Suppressor macrophage treated with lipopolysaccharide for 1 hour (primary cell): ENCODE measurements around the gene TINAGL1.

ENCODE experiments used
- DNase-seq, 3 donors: peaks; one replicate each; pipeline ENCODE4 v3.0.0-alpha.2; 2020 to 2022

TINAGL1 gene

DNA sequence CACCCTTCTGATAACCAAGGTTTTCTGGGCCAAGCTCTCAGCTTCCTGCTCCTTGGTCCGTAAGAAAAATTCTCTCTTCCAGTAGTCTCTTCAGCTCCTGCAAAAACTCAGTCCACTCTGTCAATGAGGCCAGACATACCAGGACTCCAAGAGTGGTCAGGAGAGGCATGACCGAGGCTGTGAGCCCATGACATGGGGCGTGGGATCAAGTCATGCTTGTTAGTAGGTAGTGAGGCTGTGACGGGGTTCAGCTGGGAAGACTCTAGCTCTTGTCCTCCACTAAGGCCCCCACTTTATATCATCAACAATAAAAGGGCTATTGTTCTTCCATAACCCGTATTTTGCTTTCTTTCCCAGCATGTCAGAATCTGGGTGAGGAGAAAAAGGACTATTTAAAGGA is 31.0 kb downstream of the TINAGL1 start:
- no peak for DNase-seq

DNA sequence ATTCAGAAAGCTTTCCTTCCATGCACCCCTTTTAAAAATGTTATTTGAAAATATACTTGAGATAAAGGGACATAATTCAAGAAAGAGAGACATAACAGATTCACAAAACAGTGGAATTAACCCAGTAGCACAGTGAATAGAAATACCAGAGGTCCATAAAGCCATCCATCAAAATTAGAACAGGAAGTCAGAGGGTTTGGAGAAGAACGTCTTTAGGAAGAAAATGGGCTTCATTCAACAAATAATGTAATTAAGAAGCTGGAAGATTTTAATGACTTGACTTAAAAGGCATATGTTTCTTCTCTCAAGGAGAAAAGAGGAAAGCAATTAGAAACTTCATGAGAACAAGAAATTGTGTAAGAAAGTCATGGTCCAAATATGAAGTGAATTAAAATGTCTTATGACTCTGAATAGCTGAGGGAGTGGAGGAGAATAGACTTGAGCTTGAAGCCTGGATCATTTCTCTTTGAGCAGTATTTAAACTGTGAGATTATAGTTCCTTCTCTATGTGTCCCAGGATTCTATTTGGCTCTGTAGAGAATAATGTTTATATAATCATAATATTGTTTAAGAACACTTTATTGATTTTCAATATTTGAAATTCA is 33.3 kb downstream of the TINAGL1 start:
- peak in 2 of 3 donors; percentile 20 to 32 for DNase-seq

DNA sequence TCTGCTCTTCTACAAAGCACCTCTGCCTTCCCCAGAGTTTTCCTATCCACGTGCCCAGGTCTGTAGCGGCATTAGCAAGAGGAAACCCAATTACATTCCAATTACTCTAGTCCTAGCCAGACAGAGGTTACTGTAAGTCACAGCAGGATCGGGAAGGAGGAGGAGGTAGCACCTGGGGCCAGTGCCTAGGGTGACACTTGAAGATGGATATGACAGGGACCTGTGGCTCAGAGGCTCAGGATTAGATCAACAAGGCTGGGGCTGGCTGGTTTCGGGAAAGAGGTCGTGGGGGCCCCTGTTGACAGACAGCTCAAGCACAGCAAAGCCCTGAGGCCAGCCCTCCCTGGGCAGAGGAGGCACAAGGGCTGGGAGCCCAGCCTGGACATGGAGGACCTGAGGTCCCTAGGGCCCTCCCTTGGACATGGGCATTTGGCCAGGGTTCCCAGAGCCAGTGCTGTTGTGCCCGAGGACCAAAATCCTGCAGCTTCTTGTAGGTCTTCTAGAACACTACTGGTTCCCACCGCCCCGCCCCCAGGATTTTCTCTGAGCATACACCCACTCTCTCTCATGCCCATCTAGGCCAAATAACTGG is 38.2 kb downstream of the TINAGL1 start:
- no peak for DNase-seq

- no peak for DNase-seq
These were observed 39.1 kb downstream of the TINAGL1 start for GRCh38 chr1:31615414-31615813.

- DNase-seq, result no peak
These were observed 39.6 kb downstream of the TINAGL1 start for GRCh38 chr1:31615939-31616338.

- DNase-seq, result no peak
These were observed 41.1 kb downstream of the TINAGL1 start, which contains the start of gene HCRTR1 for GRCh38 chr1:31617218-31617915. HCRTR1 (plus strand) TSS chr1:31617689; CDS start chr1:31619193, 1,504 bp downstream.

- peak; percentile 40 to 80 (median 65) for DNase-seq
These were observed 41.8 kb downstream of the TINAGL1 start for GRCh38 chr1:31617916-31618746.

GRCh38 chr1:31618916-31619846 is 42.9 kb downstream of the TINAGL1 start:
- DNase-seq, result no peak

- DNase-seq, result no peak
These were observed 44.5 kb downstream of the TINAGL1 start for GRCh38 chr1:31620631-31621497.

DNA sequence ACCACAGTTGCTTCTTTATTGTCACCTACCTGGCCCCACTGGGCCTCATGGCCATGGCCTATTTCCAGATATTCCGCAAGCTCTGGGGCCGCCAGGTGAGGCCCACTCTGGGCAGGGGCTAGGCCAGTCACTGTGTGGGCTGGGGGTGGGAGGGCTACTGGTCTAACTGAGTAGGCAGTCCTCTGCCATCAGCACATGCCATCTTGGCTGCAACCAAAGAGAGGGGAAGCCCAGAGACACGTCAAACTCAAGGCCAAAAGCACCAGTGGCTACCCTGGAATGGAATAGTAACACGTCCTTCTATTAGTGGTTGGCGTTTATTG is 45.1 kb downstream of the TINAGL1 start:
- DNase-seq, result no peak

GRCh38 chr1:31621847-31622730 is 45.8 kb downstream of the TINAGL1 start:
- DNase-seq, result no peak

DNA sequence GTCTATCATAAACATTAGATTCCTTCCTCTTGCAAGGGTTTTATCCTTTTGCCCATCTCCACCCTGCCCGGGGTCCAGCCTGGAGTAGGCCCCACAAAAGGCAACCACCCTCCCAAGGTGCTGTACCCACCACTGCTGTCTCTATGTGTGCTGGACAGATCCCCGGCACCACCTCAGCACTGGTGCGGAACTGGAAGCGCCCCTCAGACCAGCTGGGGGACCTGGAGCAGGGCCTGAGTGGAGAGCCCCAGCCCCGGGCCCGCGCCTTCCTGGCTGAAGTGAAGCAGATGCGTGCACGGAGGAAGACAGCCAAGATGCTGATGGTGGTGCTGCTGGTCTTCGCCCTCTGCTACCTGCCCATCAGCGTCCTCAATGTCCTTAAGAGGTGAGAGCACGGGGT is 47.0 kb downstream of the TINAGL1 start:
- no peak for DNase-seq

DNA sequence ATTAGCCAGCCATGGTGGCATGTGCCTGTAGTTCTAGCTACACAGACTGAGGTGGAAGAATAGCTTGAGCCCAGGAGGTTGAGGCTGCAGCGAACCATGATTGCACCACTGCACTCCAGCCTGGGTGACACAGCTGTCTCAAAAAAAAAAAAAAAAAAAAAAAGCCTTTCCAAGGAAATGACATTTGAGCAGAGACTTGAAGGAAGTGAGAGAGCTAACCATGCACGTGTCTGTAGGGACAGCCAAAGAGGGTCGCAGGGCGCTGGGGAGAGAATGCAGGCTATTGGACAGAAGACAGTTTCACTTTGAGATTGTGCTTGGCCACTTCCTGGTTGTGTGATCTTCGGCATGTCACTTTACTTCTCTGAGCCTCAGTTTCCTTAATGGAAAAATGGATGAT is 48.0 kb downstream of the TINAGL1 start:
- peak; percentile 31 to 55 (median 35) for DNase-seq

DNA sequence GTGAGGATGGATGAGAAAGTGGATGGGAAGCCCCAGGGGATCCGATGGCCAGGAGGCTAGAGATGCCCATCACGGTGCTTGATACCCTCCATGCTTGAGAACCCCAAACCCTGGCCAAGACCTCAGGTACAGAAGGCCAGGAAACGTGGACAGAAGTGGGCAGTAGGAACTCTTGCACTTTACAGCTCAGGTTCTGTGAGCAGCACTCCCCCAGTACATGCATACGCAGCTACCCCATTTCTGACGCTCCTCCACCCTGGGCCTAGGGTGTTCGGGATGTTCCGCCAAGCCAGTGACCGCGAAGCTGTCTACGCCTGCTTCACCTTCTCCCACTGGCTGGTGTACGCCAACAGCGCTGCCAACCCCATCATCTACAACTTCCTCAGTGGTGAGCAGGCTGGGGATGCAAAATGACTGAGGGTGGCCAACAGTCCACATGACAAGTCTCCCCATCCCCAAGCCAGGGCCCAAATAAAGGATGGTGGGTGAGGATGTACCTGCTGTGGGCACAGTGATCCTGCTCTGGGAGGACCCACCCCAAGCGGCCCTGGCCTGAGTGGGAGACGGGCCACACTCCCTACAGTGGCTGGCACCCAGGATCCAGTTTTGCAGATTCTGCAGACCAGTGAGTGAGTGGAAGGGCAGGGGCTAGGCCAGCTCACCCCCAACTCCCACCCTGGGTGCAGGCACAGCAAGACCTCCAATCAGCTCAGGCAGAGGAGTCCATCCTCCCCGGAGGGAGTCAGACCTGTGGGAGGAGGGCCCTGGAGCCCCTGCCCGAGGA is 48.6 kb downstream of the TINAGL1 start:
- DNase-seq, result no peak

- DNase-seq, result peak; percentile 53 to 74 (median 71)
These were observed 49.4 kb downstream of the TINAGL1 start for GRCh38 chr1:31625561-31626222.

DNA sequence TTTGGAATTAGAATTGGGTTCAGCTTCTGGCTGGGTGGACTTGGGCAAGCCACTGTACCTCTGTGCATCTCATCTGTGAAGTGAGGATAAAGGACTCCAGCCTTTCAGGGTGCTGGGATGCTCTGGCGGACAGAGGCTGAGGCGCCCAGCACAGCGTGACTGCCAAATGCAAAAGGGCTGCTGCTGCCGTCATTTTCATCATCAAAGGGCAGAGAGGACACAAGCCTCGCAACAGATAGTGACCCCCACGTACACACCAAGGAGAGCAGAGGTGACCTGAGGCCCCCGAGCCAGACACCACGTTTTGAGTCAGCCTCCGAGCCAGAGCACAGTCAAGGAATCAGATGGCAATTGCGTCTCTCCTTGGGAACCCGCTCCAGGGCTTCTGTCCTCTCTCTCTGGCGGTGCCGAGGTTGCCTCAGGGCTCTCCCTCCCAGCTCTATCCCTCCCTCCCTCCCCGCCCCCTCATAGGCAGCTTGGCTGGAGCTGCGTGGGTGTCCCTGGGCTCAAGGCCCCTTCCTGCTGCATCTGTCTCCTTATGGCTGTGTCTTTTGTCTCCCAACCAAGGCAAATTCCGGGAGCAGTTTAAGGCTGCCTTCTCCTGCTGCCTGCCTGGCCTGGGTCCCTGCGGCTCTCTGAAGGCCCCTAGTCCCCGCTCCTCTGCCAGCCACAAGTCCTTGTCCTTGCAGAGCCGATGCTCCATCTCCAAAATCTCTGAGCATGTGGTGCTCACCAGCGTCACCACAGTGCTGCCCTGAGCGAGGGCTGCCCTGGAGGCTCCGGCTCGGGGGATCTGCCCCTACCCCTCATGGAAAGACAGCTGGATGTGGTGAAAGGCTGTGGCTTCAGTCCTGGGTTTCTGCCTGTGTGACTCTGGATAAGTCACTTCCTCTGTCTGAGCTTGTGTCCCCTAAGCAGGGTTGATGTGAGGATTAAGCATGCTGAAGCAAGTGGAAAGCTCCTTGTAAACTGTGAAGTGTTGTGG is 50.2 kb downstream of the TINAGL1 start:
- DNase-seq, result no peak

- DNase-seq, result no peak
These were observed 51.1 kb downstream of the TINAGL1 start for GRCh38 chr1:31627301-31627929.
